ENCODE data around the gene BSG.

GRCh38 chr19:536031-536880, 36.1 kb upstream of the BSG start:
- TF ChIP-seq CTCF (IDR thresholded peaks at IDR 0.05): no peak
- no peak for TF ChIP-seq POLR2A (IDR thresholded peaks at IDR 0.05)
